H1 (cell line): ENCODE results near the gene CRYBB2. TPM values are rescaled to one million over a fixed set of nuclear protein-coding genes. Genes with fewer than 3 reads are reported as not detected.

ENCODE experiments used
- CTCF ChIA-PET: fragments of 300-600 bp; sonication (Branson Sonifier 250); formaldehyde crosslinking; loops from one replicate; lab custom pipeline; 2021; ENCODE audit not compliant: partially characterized antibody; lab: Charles Lee
- POLR2A ChIA-PET: fragments of 300-600 bp; sonication (Branson Sonifier 250); formaldehyde crosslinking; loops from one replicate; lab custom pipeline; 2021; ENCODE audit warnings: inconsistent platforms; ENCODE audit not compliant: partially characterized antibody; lab: Charles Lee
- DNase-seq, 2 experiments: peaks; one replicate each; pipeline versions ENCODE4 v3.0.0 to v3.0.0-alpha.2; 2010 to 2022; ENCODE audit warnings: low spot score in 2 of 2, low read depth in 1 of 2, mixed read lengths in 1 of 2
- FAIRE-seq: peaks from 2 replicates; lab custom pipeline; 2011; peaks lifted over from hg19 to GRCh38; lab: Jason Lieb, UNC
- H2AFZ ChIP-seq: 2 replicates; pipeline ENCODE4 v1.8.1; 2012; ENCODE audit warnings: low read length, inconsistent platforms
- H2AK5ac ChIP-seq: 2 replicates; pipeline ENCODE4 v1.6.1; 2013; ENCODE audit warnings: low read depth, low read length
- H2BK120ac ChIP-seq: replicated peaks from 2 replicates; pipeline ENCODE3; 2013; ENCODE audit warnings: low read depth, low read length, inconsistent platforms
- H2BK12ac ChIP-seq: 2 replicates; pipeline ENCODE4 v1.6.1; 2013; ENCODE audit warnings: low read depth, low read length
- H2BK15ac ChIP-seq: 2 replicates; pipeline ENCODE4 v1.6.1; 2013; ENCODE audit warnings: low read length
- H2BK20ac ChIP-seq: 2 replicates; pipeline ENCODE4 v1.6.1; 2013; ENCODE audit warnings: low read length
- H2BK5ac ChIP-seq: 2 replicates; pipeline ENCODE4 v1.6.1; 2013; ENCODE audit warnings: low read depth, low read length
- H3K14ac ChIP-seq: 2 replicates; pipeline ENCODE4 v1.6.1; 2013; ENCODE audit warnings: inconsistent platforms; ENCODE audit not compliant: insufficient read length
- H3K18ac ChIP-seq: 2 replicates; pipeline ENCODE4 v1.6.1; 2013; ENCODE audit warnings: low read length; ENCODE audit errors: extremely low read depth
- H3K23ac ChIP-seq: 2 replicates; pipeline ENCODE4 v1.6.1; 2013; ENCODE audit warnings: inconsistent platforms; ENCODE audit not compliant: insufficient read length
- H3K23me2 ChIP-seq: 2 replicates; pipeline ENCODE4 v1.6.1; 2013; ENCODE audit warnings: low read depth, low read length
- H3K27ac ChIP-seq: 2 replicates; pipeline ENCODE4 v1.6.1; 2011; ENCODE audit warnings: low read depth, low read length, inconsistent platforms
- H3K27me3 ChIP-seq, 4 experiments: replicated peaks in 1 of 4; 1 replicate in 1 of 4; 2 replicates in 3 of 4; pipeline versions ENCODE4 v1.6.1 to v1.8.1; 2011 to 2013; ENCODE audit warnings: low read length in 3 of 4, mild to moderate bottlenecking in 3 of 4, inconsistent platforms in 2 of 4, mixed read lengths in 2 of 4, moderate library complexity in 1 of 4; ENCODE audit not compliant: control insufficient read depth in 3 of 4, insufficient read depth in 3 of 4; ENCODE audit errors: extremely low read depth in 1 of 4
- H3K36me3 ChIP-seq, 4 experiments: 2 replicates each; pipeline versions ENCODE4 v1.6.1 to v1.8.1; 2011 to 2013; ENCODE audit warnings: mild to moderate bottlenecking in 4 of 4, low read length in 3 of 4, moderate library complexity in 2 of 4, control low read depth in 1 of 4, inconsistent platforms in 1 of 4; ENCODE audit not compliant: insufficient read depth in 4 of 4, control insufficient read depth in 2 of 4
- H3K4ac ChIP-seq: replicated peaks from 2 replicates; pipeline ENCODE3; 2013; ENCODE audit warnings: low read length, low read depth, mixed read lengths, inconsistent platforms; ENCODE audit not compliant: insufficient read length
- H3K4me1 ChIP-seq, 4 experiments: replicated peaks in 1 of 4; 1 replicate in 1 of 4; 2 replicates in 3 of 4; pipeline versions ENCODE4 v1.6.1 to v1.8.1; 2011 to 2013; ENCODE audit warnings: low read length in 3 of 4, inconsistent platforms in 2 of 4, mixed read lengths in 1 of 4; ENCODE audit not compliant: insufficient read depth in 4 of 4, control insufficient read depth in 3 of 4
- H3K4me2 ChIP-seq, 2 experiments: 2 replicates each; pipeline versions ENCODE4 v1.6.1 to v1.8.1; 2011 to 2013; ENCODE audit warnings: low read depth in 2 of 2, low read length in 2 of 2, control low read depth in 1 of 2, inconsistent platforms in 1 of 2, mild to moderate bottlenecking in 1 of 2; ENCODE audit not compliant: insufficient read depth in 1 of 2
- H3K4me3 ChIP-seq, 4 experiments: fragments of 200-600, 300-600 bp in 1 of 4; sonication (generic), shearing (Covaris generic), sonication (Bioruptor Twin) in 1 of 4; 2 replicates each; pipeline versions ENCODE4 v1.5.1 to v1.8.1; 2011 to 2016; ENCODE audit warnings: low read length in 4 of 4, low read depth in 3 of 4, control low read depth in 2 of 4, inconsistent platforms in 2 of 4, mild to moderate bottlenecking in 2 of 4, mixed read lengths in 1 of 4, moderate library complexity in 1 of 4; ENCODE audit not compliant: insufficient read depth in 2 of 4; ENCODE audit errors: extremely low read depth in 1 of 4
- H3K56ac ChIP-seq: replicated peaks from 2 replicates; pipeline ENCODE3; 2013; ENCODE audit warnings: low read depth, mild to moderate bottlenecking, mixed read lengths, low read length, inconsistent platforms; ENCODE audit not compliant: insufficient read length
- H3K79me1 ChIP-seq: 2 replicates; pipeline ENCODE4 v1.6.1; 2013; ENCODE audit warnings: low read depth, low read length, control low read depth
- H3K79me2 ChIP-seq, 2 experiments: 2 replicates each; pipeline versions ENCODE4 v1.6.1 to v1.8.1; 2012 to 2013; ENCODE audit warnings: low read length in 2 of 2, mild to moderate bottlenecking in 2 of 2, inconsistent platforms in 1 of 2; ENCODE audit not compliant: insufficient read depth in 2 of 2, control insufficient read depth in 1 of 2
- H3K9ac ChIP-seq, 4 experiments: replicated peaks in 1 of 4; 1 replicate in 1 of 4; 2 replicates in 3 of 4; pipeline versions ENCODE4 v1.6.1 to v1.8.1; 2011 to 2013; ENCODE audit warnings: low read depth in 3 of 4, low read length in 3 of 4, control low read depth in 2 of 4, mild to moderate bottlenecking in 2 of 4, moderate library complexity in 2 of 4, inconsistent platforms in 1 of 4; ENCODE audit errors: extremely low read depth in 1 of 4
- H3K9me3 ChIP-seq, 2 experiments: 2 replicates each; pipeline versions ENCODE4 v1.6.1 to v1.8.1; 2012 to 2013; ENCODE audit warnings: mild to moderate bottlenecking in 2 of 2, moderate library complexity in 2 of 2, control low read depth in 1 of 2, inconsistent platforms in 1 of 2, low read depth in 1 of 2, low read length in 1 of 2, mixed read lengths in 1 of 2; ENCODE audit not compliant: insufficient read depth in 2 of 2
- H4K20me1 ChIP-seq, 2 experiments: replicated peaks in 1 of 2; 2 replicates each; pipeline versions ENCODE3 to v1.8.1; 2011 to 2013; ENCODE audit warnings: inconsistent platforms in 2 of 2, low read length in 2 of 2, mild to moderate bottlenecking in 1 of 2; ENCODE audit not compliant: insufficient read depth in 2 of 2, control insufficient read depth in 1 of 2
- H4K5ac ChIP-seq: 2 replicates; pipeline ENCODE4 v1.6.1; 2013; ENCODE audit warnings: low read length, low read depth, mixed read lengths, inconsistent platforms; ENCODE audit not compliant: insufficient read length
- H4K8ac ChIP-seq: 2 replicates; pipeline ENCODE4 v1.8.0; 2013; ENCODE audit warnings: mild to moderate bottlenecking, moderate library complexity, low read length, inconsistent platforms; ENCODE audit not compliant: insufficient read depth; ENCODE audit errors: extremely low read depth
- H4K91ac ChIP-seq: replicated peaks from 2 replicates; pipeline ENCODE3; 2013; ENCODE audit warnings: low read length, mixed read lengths, inconsistent platforms; ENCODE audit not compliant: insufficient read length
- CBX8 ChIP-seq: fragments of 300-800, 300-1000 bp; sonication (generic); IDR thresholded peaks from 2 replicates; pipeline ENCODE4 v1.7.1; 2016; ENCODE audit warnings: low read depth, low read length, borderline replicate concordance
- CTBP2 ChIP-seq: IDR thresholded peaks from 2 replicates; pipeline ENCODE4 v1.7.0; 2011; ENCODE audit warnings: borderline replicate concordance, mild to moderate bottlenecking, moderate library complexity, mixed read lengths, low read length; ENCODE audit not compliant: insufficient read depth, insufficient read length
- HDAC6 ChIP-seq: IDR thresholded peaks from one replicate; pipeline ENCODE4 v1.7.1; 2012; ENCODE audit warnings: low read depth, mild to moderate bottlenecking, inconsistent platforms, low read length, moderate library complexity
- JUND ChIP-seq: IDR thresholded peaks from 2 replicates; pipeline ENCODE4 v1.6.1; 2011; ENCODE audit warnings: mild to moderate bottlenecking, improper control_type of control experiment, low read length
- SP2 ChIP-seq: IDR thresholded peaks from 2 replicates; pipeline ENCODE4 v1.6.1; 2012; ENCODE audit warnings: mild to moderate bottlenecking, low read length, inconsistent platforms
- TBP ChIP-seq: IDR thresholded peaks from 2 replicates; pipeline ENCODE4 v1.6.1; 2011; ENCODE audit warnings: low read depth, low read length, improper control_type of control experiment
- whole genome bisulfite sequencing, 2 experiments: shearing (Covaris generic) in 1 of 2; methylation state at CpG; one replicate each; pipeline versions ENCODE4 v1.1.6 to v1.1.7; 2013 to 2015; ENCODE audit warnings: low lambda C conversion rate in 2 of 2, mixed read lengths in 2 of 2, inconsistent platforms in 1 of 2, low coverage in 1 of 2, missing lambda C conversion rate in 1 of 2; ENCODE audit not compliant: insufficient replicate concordance in 2 of 2, insufficient coverage in 1 of 2, insufficient read length in 1 of 2; ENCODE audit errors: extremely low coverage in 1 of 2, missing lambda C conversion rate in 1 of 2; 5-methylcytosine and 5-hydroxymethylcytosine counted together
- polyA plus RNA-seq, 7 experiments: library from polyadenylated mRNA; depleted of rRNA in 3 of 7; stranded (reverse) in 5 of 7; unstranded in 2 of 7; fragments of >200 nt in 5 of 7; fragments of 200-250 nt in 2 of 7; gene quantifications; 1 replicate in 5 of 7; 2 replicates in 1 of 7; 4 replicates in 1 of 7; pipeline versions ENCODE4 v1.2.1 to v1.2.3, GENCODE V29; 2011 to 2013; ENCODE audit warnings: missing spikeins in 2 of 7, mixed read lengths in 2 of 7
- total RNA-seq: library from RNA; stranded (reverse); fragmentation: NEBNext Ultra II Directional; extraction: Animal tissue kit (Norgen Biotek cat#: 25700); gene quantifications from 2 replicates; pipeline ENCODE4 v1.2.1, GENCODE V29; 2021
- TF ChIP-seq, protein P1 (sequence below): IDR thresholded peaks from 2 replicates; pipeline ENCODE4 v1.6.1; 2012; ENCODE audit warnings: inconsistent platforms

The CRYBB2 gene
- total and polyA plus RNA-seq, 2 of the 8 experiments (the other 6 are each of a cell fraction or from before 2014, with no cell fraction given) = 0.12 TPM; not detected in 1

DNA sequence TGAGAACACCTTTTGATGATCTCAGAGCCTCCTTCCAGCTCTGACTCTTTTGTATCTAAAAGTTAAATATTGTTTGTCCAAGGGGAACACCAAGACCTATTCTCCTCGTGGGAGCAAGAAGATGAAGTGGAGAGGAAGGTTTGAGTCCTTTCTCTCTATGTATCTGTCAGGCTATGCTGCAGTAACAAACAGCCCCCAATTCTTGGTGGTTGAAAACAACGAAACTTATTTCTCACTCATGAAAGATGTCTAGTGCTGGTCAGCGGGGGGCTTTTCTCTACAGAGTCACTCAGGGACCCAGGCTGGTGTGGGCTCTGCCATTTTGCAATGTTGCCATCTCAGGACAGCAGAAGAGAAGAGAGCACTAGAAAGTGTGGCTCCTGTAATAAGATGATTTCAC, 6.2 kb upstream of the CRYBB2 start:
- no peak overlapping the region for H3K56ac ChIP-seq

More for the DNA sequence above, 6.2 kb upstream of the CRYBB2 start:
- Histone ChIP-seq H3K79me2 (no peaks in the 10 kb centered on the region), H3K4me2 (no peak overlapping the region), H3K27ac (no peak overlapping the region), H2BK20ac (no peak overlapping the region), H3K23me2 (no peaks in the 10 kb centered on the region), H2BK120ac (no peak overlapping the region), H3K9ac (no peak overlapping the region), H4K20me1 (no peaks in the 10 kb centered on the region), H2BK15ac (no peak overlapping the region), H3K9me3 (peaks cover 3 to 5% of the 10 kb centered on the region in 2 experiments; a peak in 1 of 4 replicates), H3K27me3 (no peaks in the 10 kb centered on the region), H3K4ac (no peak overlapping the region), H2AK5ac (no peak overlapping the region), H2AFZ (no peak overlapping the region), H3K18ac (no peak overlapping the region), H4K8ac (no peak overlapping the region), H3K36me3 (no peaks in the 10 kb centered on the region), H4K91ac (no peak overlapping the region), H3K23ac (no peak overlapping the region), H3K4me1 (peaks cover 0 to 2% (median 0%) of the 10 kb centered on the region in 4 experiments; a peak in 1 of 7 replicates), H4K5ac (no peak overlapping the region), H2BK12ac (no peak overlapping the region), H3K79me1 (no peaks in the 10 kb centered on the region), H3K4me3 (no peak overlapping the region), H3K14ac (no peak overlapping the region), H2BK5ac (no peak overlapping the region)
- CTCF ChIA-PET = interaction anchor here (0.6 to 3.5 kb wide), 10 partner anchors 10 to 178 kb away, joined by 3 to 18 read pairs (median 4); partner anchors contain the start of gene CRYBB3
- POLR2A ChIA-PET = interaction anchor here (1.6 kb wide), 1 partner anchor 11 kb away, joined by 4 read pairs; no protein-coding TSS in a partner anchor
- no peak for FAIRE-seq
- DNase-seq = no peak
- 84% methylated on average over 3 of the region's 3 CpGs; no CpG with 5 or more reads in 1 of the 2 experiments for whole genome bisulfite sequencing, 2 experiments
- TF ChIP-seq CTBP2 = no peak
- TF ChIP-seq SP2 = no peak
- TF ChIP-seq HDAC6 = no peak
- TF ChIP-seq TBP = no peak
- TF ChIP-seq, protein P1, sequence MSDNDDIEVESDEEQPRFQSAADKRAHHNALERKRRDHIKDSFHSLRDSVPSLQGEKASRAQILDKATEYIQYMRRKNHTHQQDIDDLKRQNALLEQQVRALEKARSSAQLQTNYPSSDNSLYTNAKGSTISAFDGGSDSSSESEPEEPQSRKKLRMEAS = no peak
- no peak for TF ChIP-seq CBX8
- no peak for TF ChIP-seq JUND
- TF ChIP-seq, all 59 proteins: peak for 0
